GM18526 (cell line): ENCODE data around the gene CTNNA1.

Experiments used
- POLR2A ChIP-seq: IDR thresholded peaks from 3 replicates; pipeline ENCODE4 v1.6.1; 2011; ENCODE audit not compliant: insufficient read length; ENCODE audit errors: extremely low read depth

The CTNNA1 gene

DNA sequence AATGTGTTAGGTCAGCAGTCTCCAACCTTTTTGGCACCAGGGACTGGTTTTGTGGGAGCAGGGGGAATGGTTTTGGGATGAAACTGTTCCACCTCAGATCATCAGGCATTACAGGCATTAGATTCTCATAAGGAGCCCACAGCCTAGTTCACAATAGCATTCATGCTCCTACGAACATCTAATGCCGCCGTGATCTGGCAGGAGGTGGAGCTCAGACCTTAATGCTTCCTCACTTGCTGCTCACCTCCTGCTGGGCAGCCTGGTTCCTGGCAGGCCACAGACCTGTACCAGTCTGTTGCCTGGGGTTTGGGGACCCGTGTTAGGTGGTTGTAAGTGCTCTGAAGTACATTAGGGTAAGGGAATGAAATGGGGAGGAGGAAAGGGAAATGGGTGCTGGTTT, 9.7 kb upstream of the CTNNA1 start:
- TF ChIP-seq POLR2A: no peak

- no peak for TF ChIP-seq POLR2A
Measured at GRCh38 chr5:138745268-138745667, 8.0 kb upstream of the CTNNA1 start.

- TF ChIP-seq POLR2A: no peak
Measured at GRCh38 chr5:138748630-138749081, 4.6 kb upstream of the CTNNA1 start.

DNA sequence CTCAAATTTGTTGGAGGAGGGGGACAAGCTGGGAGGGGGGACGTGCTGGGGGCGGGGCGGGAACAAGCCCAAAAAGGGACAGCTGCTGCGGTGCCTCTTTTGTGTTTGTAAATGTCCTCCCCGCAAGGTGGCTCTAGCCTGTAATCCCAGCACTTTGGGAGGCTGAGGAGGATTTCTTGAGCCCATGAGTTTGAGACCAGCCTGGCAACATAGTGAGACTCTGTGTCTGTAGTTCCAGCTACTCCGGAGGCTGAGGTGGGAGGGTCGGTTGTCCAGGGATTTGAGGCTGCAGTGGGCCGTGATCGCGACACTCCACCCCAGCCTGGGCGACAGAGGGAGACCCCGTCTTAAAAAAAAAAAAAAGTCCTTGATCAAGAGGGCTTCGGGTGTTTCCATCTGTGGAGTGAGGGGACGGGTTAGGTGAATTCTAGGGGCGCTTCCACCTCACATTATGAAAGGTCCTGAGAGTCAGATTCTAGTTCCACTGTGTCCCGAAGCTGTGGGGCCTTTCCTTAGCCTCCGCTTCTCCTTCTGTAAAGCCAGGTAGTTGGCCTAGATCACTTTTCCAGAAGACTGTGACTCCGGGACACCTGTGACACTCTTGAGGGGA, 779 bp upstream of the CTNNA1 start:
- no peak for TF ChIP-seq POLR2A

- no peak for TF ChIP-seq POLR2A
Measured at GRCh38 chr5:138753794-138754698, 821 bp downstream of the CTNNA1 start.

DNA sequence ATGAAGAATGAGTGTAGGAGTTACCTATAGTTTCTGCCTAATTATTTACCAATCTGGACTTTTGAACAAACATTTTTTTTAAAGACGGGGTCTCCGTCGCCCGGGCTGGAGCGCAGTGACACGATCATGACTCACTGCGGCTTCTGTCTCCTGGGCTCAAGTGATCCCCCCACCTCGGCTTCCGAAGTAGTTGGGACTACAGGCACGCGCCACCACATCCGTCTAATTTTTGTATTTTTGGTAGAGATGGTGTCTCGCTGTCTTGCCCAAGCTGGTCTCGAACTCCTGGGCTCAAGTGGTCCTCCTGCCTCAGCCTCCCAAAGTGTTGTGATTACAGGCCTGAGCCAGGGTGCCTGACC, 1.5 kb downstream of the CTNNA1 start:
- no peak for TF ChIP-seq POLR2A

DNA sequence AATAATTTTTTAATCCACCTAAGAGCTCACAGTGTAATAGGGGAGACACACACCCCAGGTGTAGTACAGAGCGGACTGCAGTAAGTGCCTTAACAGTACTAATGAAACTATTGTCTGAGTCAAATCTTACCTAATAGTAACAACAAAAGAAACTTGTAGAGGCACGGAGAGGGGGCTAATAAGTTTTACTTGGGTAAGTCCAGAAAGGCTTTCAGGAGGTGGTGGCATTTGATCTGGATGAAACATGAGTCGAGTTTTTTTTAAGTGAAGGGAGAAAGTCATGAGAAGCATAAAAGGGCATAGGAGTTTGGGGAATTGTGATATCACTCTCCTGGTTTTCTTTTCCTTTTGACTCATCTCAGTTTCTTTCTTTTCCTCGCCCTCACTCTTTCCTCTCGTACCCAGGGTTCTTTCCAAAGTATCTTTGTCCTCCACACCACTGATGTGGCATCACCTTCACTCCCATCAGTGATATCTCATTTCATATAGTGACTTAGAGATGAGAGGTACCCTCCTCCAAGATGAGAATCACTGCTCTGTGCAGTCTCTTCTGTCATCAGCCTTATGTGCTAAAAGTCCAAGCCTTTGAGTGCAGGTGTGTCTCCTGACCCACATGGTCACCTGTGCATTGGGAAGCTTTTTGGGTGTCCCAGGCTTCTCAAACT, 2.0 kb downstream of the CTNNA1 start:
- TF ChIP-seq POLR2A: no peak

DNA sequence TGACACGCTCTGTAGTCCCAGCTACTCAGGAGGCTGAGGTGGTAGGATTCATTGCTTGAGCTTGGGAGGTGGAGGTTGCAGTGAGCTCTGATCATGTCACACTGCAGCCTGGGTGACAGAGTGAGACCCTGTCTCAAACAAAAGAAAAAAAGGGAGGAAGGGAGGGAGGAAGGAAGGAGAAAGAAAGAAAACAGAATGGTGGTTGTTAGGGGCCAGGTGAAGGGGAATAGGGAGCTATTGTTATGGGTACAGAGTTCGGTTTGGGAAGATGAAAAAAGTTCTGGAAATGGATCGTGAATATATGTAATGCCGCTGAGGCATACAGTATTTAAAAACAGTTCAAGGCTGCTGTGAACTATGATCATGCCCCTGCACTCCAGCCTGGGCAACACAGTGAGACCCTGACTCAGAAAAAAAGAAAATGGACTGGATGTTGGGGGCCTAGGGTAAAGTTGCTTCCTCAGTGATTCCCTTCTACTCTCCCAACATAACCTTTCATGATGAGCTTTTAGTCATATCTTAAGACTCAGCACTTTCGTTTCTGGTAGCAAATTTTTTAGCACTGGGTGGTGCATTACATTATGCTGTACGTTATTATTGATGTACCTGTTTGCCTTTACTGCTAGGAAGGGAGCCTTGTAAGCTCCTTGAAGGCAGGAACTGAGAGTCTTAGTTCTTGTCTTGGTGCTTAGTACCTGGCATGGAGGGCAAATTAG, 4.0 kb downstream of the CTNNA1 start:
- TF ChIP-seq POLR2A: no peak

- no peak for TF ChIP-seq POLR2A
Measured at GRCh38 chr5:138760448-138761110, 7.4 kb downstream of the CTNNA1 start.

- no peak for TF ChIP-seq POLR2A
Measured at GRCh38 chr5:138762110-138762509, 8.9 kb downstream of the CTNNA1 start.

DNA sequence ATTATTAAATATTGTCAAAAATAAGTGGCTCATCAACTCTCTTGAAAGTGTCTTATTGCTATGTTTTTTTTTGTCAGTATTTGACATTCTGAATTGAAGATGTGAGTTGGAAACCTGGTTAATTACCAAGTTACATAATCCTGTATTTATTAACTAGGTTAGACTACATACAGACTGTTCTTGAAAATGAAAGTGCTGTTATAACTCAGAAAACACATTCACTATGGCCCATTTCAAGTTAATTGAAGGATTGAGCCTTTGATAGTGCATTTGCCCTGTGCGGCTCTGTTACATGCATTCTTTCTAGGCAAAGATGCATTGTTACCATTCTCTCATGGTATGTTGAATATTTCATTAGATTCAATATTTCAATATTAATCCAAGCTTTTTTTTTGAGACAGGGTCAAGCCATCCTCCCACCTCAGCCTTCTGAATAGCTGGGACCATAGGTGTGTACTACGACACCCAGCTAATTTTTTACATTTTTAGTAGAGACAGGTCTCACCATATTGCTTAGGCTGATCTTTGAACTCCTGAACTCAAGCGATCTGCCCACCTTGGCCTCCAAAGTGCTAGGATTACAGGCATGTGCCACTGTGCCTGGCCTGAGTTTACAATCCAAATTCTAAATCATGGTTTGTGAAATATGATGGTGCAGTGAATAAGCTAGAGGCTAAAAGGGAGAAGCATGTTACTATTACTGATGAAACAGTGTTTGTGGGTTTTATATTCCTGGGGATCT, 10.0 kb downstream of the CTNNA1 start:
- no peak for TF ChIP-seq POLR2A

GRCh38 chr5:138770291-138770690, 17.1 kb downstream of the CTNNA1 start:
- no peak for TF ChIP-seq POLR2A

DNA sequence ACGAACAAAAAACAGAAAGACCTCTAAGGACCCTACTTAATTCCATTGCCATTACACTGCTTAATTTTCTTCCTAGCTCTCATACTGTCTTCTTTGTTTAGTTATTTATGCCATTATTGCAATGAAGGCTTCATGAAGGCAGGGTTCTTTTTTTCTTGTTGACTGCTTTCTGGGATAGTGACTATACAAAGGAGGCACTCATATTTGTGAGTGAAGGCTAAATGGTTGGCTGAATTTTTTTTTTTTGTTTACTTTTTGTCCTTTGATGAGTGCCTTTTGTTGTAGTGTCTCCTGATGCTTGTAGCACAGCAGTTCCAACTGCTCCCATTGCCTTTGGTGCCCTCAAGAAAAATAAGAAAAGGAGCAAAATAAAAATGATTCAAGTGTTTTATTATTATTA, 17.8 kb downstream of the CTNNA1 start:
- TF ChIP-seq POLR2A: no peak

- TF ChIP-seq POLR2A: no peak
Measured at GRCh38 chr5:138772986-138773594, 19.9 kb downstream of the CTNNA1 start.
